ENCODE results near the gene PYCR2. TPM values are rescaled to one million over a fixed set of nuclear protein-coding genes. Genes with fewer than 3 reads are reported as not detected.

The PYCR2 gene
- total RNA-seq, 4 donors from 2014 or later = 31.9 to 50.3 (median 42.5) TPM

- in situ Hi-C loops (cut with MboI; ENCODE audit: low sequenced_read_pairs in 4 of 4) = loop anchor here in 2 of 4 donors (10.0 kb wide), 2 partner anchors 145 to 445 kb away; partner anchors contain the start of gene SRP9 (in 2 of the 2)
- Histone ChIP-seq H3K4me3 (no peak overlapping the region), H3K27ac (peak overlapping the region in 1 of 4 donors; percentile 11), H3K9me3 (no peaks in the 10 kb centered on the region), H3K27me3 (no peaks in the 10 kb centered on the region), H3K36me3 (peaks cover 0 to 42% of the 10 kb centered on the region in 2 donors), H3K4me1 (peaks cover 15 to 16% of the 10 kb centered on the region in 2 donors)
- ATAC-seq (no peak), DNase-seq (peak; percentile 29 to 42)
- intact Hi-C loops (cut with DNase I; ENCODE audit: low total_unique reads) = no loop called here
- TF ChIP-seq POLR2A (IDR thresholded peaks at IDR 0.05) (no peak), CTCF (IDR thresholded peaks at IDR 0.05 in 4 of 5, conservative IDR thresholded peaks at IDR 0.05 in 1 of 5) (no peak)
Measured at GRCh38 chr1:225919906-225920305, 4.1 kb downstream of the PYCR2 start.

GRCh38 chr1:225918280-225918679 is 5.8 kb downstream of the PYCR2 start:
- no peak for ATAC-seq
- intact Hi-C loops (cut with DNase I; ENCODE audit: low total_unique reads) = no loop called here
- peaks cover 0 to 42% of the 10 kb centered on the region in 2 donors for H3K36me3 ChIP-seq

GRCh38 chr1:225917536-225917935 is 6.5 kb downstream of the PYCR2 start:
- in situ Hi-C loops (cut with MboI; ENCODE audit: low sequenced_read_pairs in 4 of 4) (loop anchor here in 2 of 4 donors (10.0 kb wide), 2 partner anchors 143 to 443 kb away; partner anchors contain the start of gene SRP9 (in 2 of the 2)), intact Hi-C loops (cut with DNase I; ENCODE audit: low total_unique reads) (no loop called here)
- TF ChIP-seq CTCF (IDR thresholded peaks at IDR 0.05 in 4 of 5, conservative IDR thresholded peaks at IDR 0.05 in 1 of 5) (no peak), POLR2A (IDR thresholded peaks at IDR 0.05) (no peak)
- H3K36me3 ChIP-seq = peaks cover 0 to 42% of the 10 kb centered on the region in 2 donors
- peaks cover 6% of the 10 kb centered on the region in 2 donors for H3K4me1 ChIP-seq
- DNase-seq (no peak), ATAC-seq (no peak)
- H3K27me3 ChIP-seq = no peaks in the 10 kb centered on the region
- no peaks in the 10 kb centered on the region for H3K9me3 ChIP-seq
- no peak overlapping the region for H3K27ac ChIP-seq
- no peak overlapping the region for H3K4me3 ChIP-seq

More at GRCh38 chr1:225918280-225918679, 5.8 kb downstream of the PYCR2 start:
- Histone ChIP-seq H3K27ac (no peak overlapping the region), H3K4me3 (no peak overlapping the region), H3K9me3 (no peaks in the 10 kb centered on the region), H3K4me1 (peaks cover 10 to 12% of the 10 kb centered on the region in 2 donors), H3K27me3 (no peaks in the 10 kb centered on the region)
- no peak for TF ChIP-seq CTCF (IDR thresholded peaks at IDR 0.05 in 4 of 5, conservative IDR thresholded peaks at IDR 0.05 in 1 of 5)
- TF ChIP-seq POLR2A (IDR thresholded peaks at IDR 0.05) = no peak
- no peak for DNase-seq
- in situ Hi-C loops (cut with MboI; ENCODE audit: low sequenced_read_pairs in 4 of 4) = loop anchor here in 2 of 4 donors (10.0 kb wide), 2 partner anchors 143 to 443 kb away; partner anchors contain the start of gene SRP9 (in 2 of the 2)

GRCh38 chr1:225917101-225917500 is 6.9 kb downstream of the PYCR2 start:
- Histone ChIP-seq H3K27ac (no peak overlapping the region), H3K27me3 (no peaks in the 10 kb centered on the region), H3K9me3 (no peaks in the 10 kb centered on the region), H3K4me1 (peaks cover 6% of the 10 kb centered on the region in 2 donors), H3K36me3 (peaks cover 0 to 38% of the 10 kb centered on the region in 2 donors), H3K4me3 (no peak overlapping the region)
- no peak for DNase-seq
- intact Hi-C loops (cut with DNase I; ENCODE audit: low total_unique reads) = no loop called here
- ATAC-seq = no peak
- in situ Hi-C loops (cut with MboI; ENCODE audit: low sequenced_read_pairs in 4 of 4) = loop anchor here in 2 of 4 donors (10.0 kb wide), 2 partner anchors 142 to 442 kb away; partner anchors contain the start of gene SRP9 (in 2 of the 2)
- TF ChIP-seq CTCF (IDR thresholded peaks at IDR 0.05 in 4 of 5, conservative IDR thresholded peaks at IDR 0.05 in 1 of 5) (no peak), POLR2A (IDR thresholded peaks at IDR 0.05) (no peak)
